ENCODE data around the gene SHC2. TPM values are rescaled to one million over a fixed set of nuclear protein-coding genes. Genes with fewer than 3 reads are reported as not detected.
"Not testable (repeated sequence)": the region's sequence is repeated elsewhere in the genome, so short reads cannot be mapped to it uniquely, and the experiment has no call there.

SHC2 gene
- total RNA-seq, 2 donors from 2014 or later = 21.0 to 21.9 TPM

- intact Hi-C loops (cut with DNase I) = no loop called here
- no peak for DNase-seq (ENCODE audit: low spot score)
These were observed 33.6 kb upstream of the SHC2 start for GRCh38 chr19:494171-495080.

GRCh38 chr19:493391-494170 is 32.7 kb upstream of the SHC2 start:
- DNase-seq (ENCODE audit: low spot score) = no peak
- intact Hi-C loops (cut with DNase I) = no loop called here

- DNase-seq (ENCODE audit: low spot score) = no peak
- intact Hi-C loops (cut with DNase I) = no loop called here
These were observed 31.3 kb upstream of the SHC2 start for GRCh38 chr19:492091-492531.

GRCh38 chr19:491146-491741 is 30.4 kb upstream of the SHC2 start:
- no peak for DNase-seq (ENCODE audit: low spot score)

GRCh38 chr19:489418-490196 is 28.8 kb upstream of the SHC2 start:
- no peak for DNase-seq (ENCODE audit: low spot score)
- intact Hi-C loops (cut with DNase I) = no loop called here

More at GRCh38 chr19:491146-491741, 30.4 kb upstream of the SHC2 start:
- intact Hi-C loops (cut with DNase I) = no loop called here

- intact Hi-C loops (cut with DNase I) = no loop called here
- peak; percentile 99 for DNase-seq (ENCODE audit: low spot score)
These were observed 27.9 kb upstream of the SHC2 start for GRCh38 chr19:488505-489417.

GRCh38 chr19:485583-486236 is 24.9 kb upstream of the SHC2 start:
- intact Hi-C loops (cut with DNase I) = no loop called here
- DNase-seq (ENCODE audit: low spot score) = peak; percentile 89

GRCh38 chr19:485077-485476 is 24.2 kb upstream of the SHC2 start:
- DNase-seq (ENCODE audit: low spot score) = no peak
- intact Hi-C loops (cut with DNase I) = no loop called here

GRCh38 chr19:484494-484893 is 23.7 kb upstream of the SHC2 start:
- DNase-seq (ENCODE audit: low spot score) = no peak
- intact Hi-C loops (cut with DNase I) = no loop called here

- DNase-seq (ENCODE audit: low spot score) = peak; percentile 58
- intact Hi-C loops (cut with DNase I) = no loop called here
These were observed 22.7 kb upstream of the SHC2 start for GRCh38 chr19:483332-484072.

- intact Hi-C loops (cut with DNase I) = no loop called here
- peak; percentile 68 for DNase-seq (ENCODE audit: low spot score)
These were observed 21.6 kb upstream of the SHC2 start for GRCh38 chr19:482186-483041.

GRCh38 chr19:481100-481499 is 20.3 kb upstream of the SHC2 start:
- intact Hi-C loops (cut with DNase I); DNase-seq (ENCODE audit: low spot score): not testable (repeated sequence)

- intact Hi-C loops (cut with DNase I) = no loop called here
These were observed 19.4 kb upstream of the SHC2 start for GRCh38 chr19:480016-480855.

GRCh38 chr19:478976-479375 is 18.1 kb upstream of the SHC2 start:
- intact Hi-C loops (cut with DNase I) = loop anchor here in 1 of 2 donors (10.0 kb wide), 1 partner anchor 94 kb away; no protein-coding TSS in a partner anchor
- DNase-seq (ENCODE audit: low spot score) = no peak

More at GRCh38 chr19:480016-480855, 19.4 kb upstream of the SHC2 start:
- DNase-seq (ENCODE audit: low spot score) = peak; percentile 96
